MCF 10A (cell line): ENCODE results near the gene SLC44A5. TPM values are rescaled to one million over a fixed set of nuclear protein-coding genes. Genes with fewer than 3 reads are reported as not detected.

Experiments used
- BruUV-seq: library from RNA; stranded (reverse); fragments of 400-500 nt; replicated peaks from 2 replicates; lab custom pipeline; 2021; lab: Mats Ljungman, UMichigan
- CTCF ChIA-PET: fragments of 300-600 bp; sonication (Branson Sonifier 250); formaldehyde crosslinking; extraction: SDS; loops from one replicate; lab custom pipeline; 2021; ENCODE audit warnings: antibody characterized with exemption, inconsistent platforms; lab: Yijun Ruan, JAX
- POLR2A ChIA-PET: fragments of 300-600, 350-650 bp; sonication (Branson Sonifier 250); formaldehyde crosslinking; extraction: SDS; loops from one replicate; lab custom pipeline; 2020; ENCODE audit warnings: antibody characterized with exemption, inconsistent platforms; lab: Yijun Ruan, JAX
- DNase-seq: peaks from one replicate; pipeline ENCODE4 v3.0.0-alpha.2; 2018; ENCODE audit not compliant: unreplicated experiment
- H3K27ac Mint-ChIP-seq: one replicate; pipeline ENCODE4 v1.8.0; 2022; ENCODE audit warnings: mild to moderate bottlenecking, low read depth, mixed read lengths; ENCODE audit not compliant: unreplicated experiment
- H3K27me3 Mint-ChIP-seq: one replicate; pipeline ENCODE4 v1.8.0; 2022; ENCODE audit warnings: mixed read lengths; ENCODE audit not compliant: insufficient read depth, unreplicated experiment
- H3K36me3 Mint-ChIP-seq: one replicate; pipeline ENCODE4 v1.8.0; 2022; ENCODE audit warnings: mild to moderate bottlenecking, moderate library complexity, mixed read lengths; ENCODE audit not compliant: insufficient read depth, unreplicated experiment
- H3K4me1 Mint-ChIP-seq: one replicate; pipeline ENCODE4 v1.8.0; 2022; ENCODE audit warnings: mixed read lengths; ENCODE audit not compliant: insufficient read depth, unreplicated experiment
- H3K4me3 Mint-ChIP-seq: one replicate; pipeline ENCODE4 v1.8.0; 2022; ENCODE audit warnings: mild to moderate bottlenecking, moderate library complexity, mixed read lengths; ENCODE audit not compliant: unreplicated experiment
- H3K9me3 Mint-ChIP-seq: one replicate; pipeline ENCODE4 v1.8.0; 2022; ENCODE audit warnings: mixed read lengths; ENCODE audit not compliant: unreplicated experiment
- intact Hi-C: fragments of 100-400 bp; cut with micrococcal nuclease; formaldehyde crosslinking; loops from 2 replicates; pipeline ENCODE4 v1.14.1; 2022
- total RNA-seq: library from RNA; stranded (reverse); gene quantifications from 2 replicates; pipeline ENCODE4 v1.2.3, GENCODE V29; 2022
- TF ChIP-seq, protein P1 (sequence below): fragments of 200-600 bp; IDR thresholded peaks from one replicate; pipeline ENCODE4 v1.8.0; 2022; ENCODE audit warnings: antibody characterized with exemption, mild to moderate bottlenecking; ENCODE audit not compliant: unreplicated experiment

Gene SLC44A5
- total RNA-seq, 1 experiment from 2014 or later = 14.3 TPM

DNA sequence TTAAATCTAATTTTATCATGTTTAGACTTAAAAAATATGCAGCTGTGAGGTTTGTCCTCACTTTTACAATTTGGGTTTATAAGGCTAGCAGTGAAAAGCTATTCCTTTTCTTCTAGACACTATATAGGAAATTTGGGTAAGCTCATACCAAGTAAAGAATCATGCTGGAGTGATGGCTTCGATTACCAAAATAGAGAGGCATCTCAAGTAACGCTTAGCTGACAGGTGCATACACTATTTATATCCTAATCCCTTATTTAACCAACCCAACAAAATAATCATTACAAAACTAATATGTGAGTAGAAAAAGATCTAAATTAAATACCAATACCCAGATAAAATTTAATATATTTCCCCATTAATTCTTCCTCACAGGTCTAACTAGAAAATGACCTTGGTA is 283.5 kb downstream of the SLC44A5 start:
- DNase-seq = no peak
- Mint-ChIP-seq H3K36me3 (no peaks in the 10 kb centered on the region), H3K27ac (no peak overlapping the region), H3K9me3 (no peaks in the 10 kb centered on the region), H3K4me1 (no peaks in the 10 kb centered on the region), H3K4me3 (no peak overlapping the region), H3K27me3 (no peaks in the 10 kb centered on the region)
- TF ChIP-seq, protein P1, sequence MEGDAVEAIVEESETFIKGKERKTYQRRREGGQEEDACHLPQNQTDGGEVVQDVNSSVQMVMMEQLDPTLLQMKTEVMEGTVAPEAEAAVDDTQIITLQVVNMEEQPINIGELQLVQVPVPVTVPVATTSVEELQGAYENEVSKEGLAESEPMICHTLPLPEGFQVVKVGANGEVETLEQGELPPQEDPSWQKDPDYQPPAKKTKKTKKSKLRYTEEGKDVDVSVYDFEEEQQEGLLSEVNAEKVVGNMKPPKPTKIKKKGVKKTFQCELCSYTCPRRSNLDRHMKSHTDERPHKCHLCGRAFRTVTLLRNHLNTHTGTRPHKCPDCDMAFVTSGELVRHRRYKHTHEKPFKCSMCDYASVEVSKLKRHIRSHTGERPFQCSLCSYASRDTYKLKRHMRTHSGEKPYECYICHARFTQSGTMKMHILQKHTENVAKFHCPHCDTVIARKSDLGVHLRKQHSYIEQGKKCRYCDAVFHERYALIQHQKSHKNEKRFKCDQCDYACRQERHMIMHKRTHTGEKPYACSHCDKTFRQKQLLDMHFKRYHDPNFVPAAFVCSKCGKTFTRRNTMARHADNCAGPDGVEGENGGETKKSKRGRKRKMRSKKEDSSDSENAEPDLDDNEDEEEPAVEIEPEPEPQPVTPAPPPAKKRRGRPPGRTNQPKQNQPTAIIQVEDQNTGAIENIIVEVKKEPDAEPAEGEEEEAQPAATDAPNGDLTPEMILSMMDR = no peak
- ChIA-PET CTCF (interaction anchor here (0.7 to 0.8 kb wide), 2 partner anchors 15 to 61 kb away, joined by 3 to 4 read pairs; no protein-coding TSS in a partner anchor), POLR2A (interaction anchor here (0.9 kb wide), 1 partner anchor 48 kb away, joined by 3 read pairs; no protein-coding TSS in a partner anchor)
- no TSS peak for BruUV-seq
- intact Hi-C loops = no loop called here

- H3K36me3 Mint-ChIP-seq = no peaks in the 10 kb centered on the region
- TF ChIP-seq, protein P1 = no peak
- no TSS peak for BruUV-seq
- ChIA-PET CTCF (no interaction called here), POLR2A (no interaction called here)
- H3K9me3 Mint-ChIP-seq = no peaks in the 10 kb centered on the region
- no peaks in the 10 kb centered on the region for H3K4me1 Mint-ChIP-seq
- no peak for DNase-seq
- H3K27me3 Mint-ChIP-seq = peaks cover 17% of the 10 kb centered on the region
- H3K4me3 Mint-ChIP-seq = no peak overlapping the region
- no peak overlapping the region for H3K27ac Mint-ChIP-seq
- intact Hi-C loops = no loop called here
Measured at GRCh38 chr1:75317976-75318375, 292.9 kb downstream of the SLC44A5 start.

DNA sequence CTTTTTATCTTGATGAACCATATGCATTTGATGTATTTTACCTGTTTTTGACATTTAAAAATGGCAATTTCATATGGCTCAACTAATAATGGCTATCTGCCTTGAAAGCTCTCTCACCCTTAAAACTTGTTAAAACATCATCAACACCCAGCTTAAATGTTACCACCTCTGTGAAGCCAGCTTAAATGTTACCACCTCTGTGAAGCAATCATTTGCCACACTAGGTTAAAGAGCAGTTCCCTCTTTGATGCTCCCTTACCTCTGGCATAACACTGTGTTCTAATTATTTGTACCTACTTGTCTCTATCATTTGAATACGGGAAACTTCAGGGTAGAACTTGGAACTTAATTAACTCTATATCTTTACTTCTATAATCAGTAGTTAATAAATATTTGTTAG is 294.7 kb downstream of the SLC44A5 start:
- POLR2A ChIA-PET = no interaction called here
- Mint-ChIP-seq H3K4me3 (no peak overlapping the region), H3K27me3 (peaks cover 17% of the 10 kb centered on the region), H3K9me3 (no peaks in the 10 kb centered on the region), H3K36me3 (no peaks in the 10 kb centered on the region), H3K27ac (no peak overlapping the region), H3K4me1 (no peaks in the 10 kb centered on the region)
- BruUV-seq = no TSS peak
- TF ChIP-seq, protein P1 = no peak
- intact Hi-C loops = no loop called here
- CTCF ChIA-PET = interaction anchor here (0.6 to 0.8 kb wide), 2 partner anchors 12 to 314 kb away, joined by 3 read pairs; no protein-coding TSS in a partner anchor
- no peak for DNase-seq

DNA sequence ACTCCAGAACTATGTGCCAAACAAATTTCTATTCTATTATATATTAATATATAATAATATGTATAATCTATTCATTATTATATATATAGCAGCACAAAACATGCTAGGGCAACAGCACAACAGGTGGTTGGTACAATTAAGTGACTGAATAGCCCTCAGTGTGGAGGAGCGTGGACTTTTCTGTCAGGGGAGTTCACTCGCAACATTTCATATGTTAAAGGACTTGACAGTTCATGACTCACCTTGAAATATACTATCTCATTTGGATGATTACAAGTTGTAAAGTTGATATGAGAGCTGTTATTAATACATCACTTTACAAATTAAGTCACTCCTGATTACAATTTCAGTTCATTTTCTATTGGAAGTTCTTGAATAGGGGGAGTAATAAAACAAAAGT is 298.3 kb downstream of the SLC44A5 start:
- Mint-ChIP-seq H3K4me1 (no peaks in the 10 kb centered on the region), H3K9me3 (no peaks in the 10 kb centered on the region), H3K27ac (no peak overlapping the region), H3K36me3 (no peaks in the 10 kb centered on the region), H3K27me3 (peaks cover 17% of the 10 kb centered on the region), H3K4me3 (no peak overlapping the region)
- BruUV-seq = no TSS peak
- TF ChIP-seq, protein P1 = no peak
- intact Hi-C loops = no loop called here
- CTCF ChIA-PET = interaction anchor here (0.8 to 1.5 kb wide), 2 partner anchors 13 to 47 kb away, joined by 3 read pairs; no protein-coding TSS in a partner anchor
- POLR2A ChIA-PET = interaction anchor here (0.6 kb wide), 1 partner anchor 36 kb away, joined by 3 read pairs; no protein-coding TSS in a partner anchor
- no peak for DNase-seq
